H1 (cell line): ENCODE measurements around the gene CDKN2B. TPM values are rescaled to one million over a fixed set of nuclear protein-coding genes. Genes with fewer than 3 reads are reported as not detected.

Source experiments
- CTCF ChIA-PET: fragments of 300-600 bp; sonication (Branson Sonifier 250); formaldehyde crosslinking; loops from one replicate; lab custom pipeline; 2021; ENCODE audit not compliant: partially characterized antibody; lab: Charles Lee
- POLR2A ChIA-PET: fragments of 300-600 bp; sonication (Branson Sonifier 250); formaldehyde crosslinking; loops from one replicate; lab custom pipeline; 2021; ENCODE audit warnings: inconsistent platforms; ENCODE audit not compliant: partially characterized antibody; lab: Charles Lee
- DNase-seq, 2 experiments: peaks; one replicate each; pipeline versions ENCODE4 v3.0.0 to v3.0.0-alpha.2; 2010 to 2022; ENCODE audit warnings: low spot score in 2 of 2, low read depth in 1 of 2, mixed read lengths in 1 of 2
- FAIRE-seq: peaks from 2 replicates; lab custom pipeline; 2011; peaks lifted over from hg19 to GRCh38; lab: Jason Lieb, UNC
- H2AFZ ChIP-seq: 2 replicates; pipeline ENCODE4 v1.8.1; 2012; ENCODE audit warnings: low read length, inconsistent platforms
- H2AK5ac ChIP-seq: 2 replicates; pipeline ENCODE4 v1.6.1; 2013; ENCODE audit warnings: low read depth, low read length
- H2BK120ac ChIP-seq: replicated peaks from 2 replicates; pipeline ENCODE3; 2013; ENCODE audit warnings: low read depth, low read length, inconsistent platforms
- H2BK12ac ChIP-seq: 2 replicates; pipeline ENCODE4 v1.6.1; 2013; ENCODE audit warnings: low read depth, low read length
- H2BK15ac ChIP-seq: 2 replicates; pipeline ENCODE4 v1.6.1; 2013; ENCODE audit warnings: low read length
- H2BK20ac ChIP-seq: 2 replicates; pipeline ENCODE4 v1.6.1; 2013; ENCODE audit warnings: low read length
- H2BK5ac ChIP-seq: 2 replicates; pipeline ENCODE4 v1.6.1; 2013; ENCODE audit warnings: low read depth, low read length
- H3K14ac ChIP-seq: 2 replicates; pipeline ENCODE4 v1.6.1; 2013; ENCODE audit warnings: inconsistent platforms; ENCODE audit not compliant: insufficient read length
- H3K18ac ChIP-seq: 2 replicates; pipeline ENCODE4 v1.6.1; 2013; ENCODE audit warnings: low read length; ENCODE audit errors: extremely low read depth
- H3K23ac ChIP-seq: 2 replicates; pipeline ENCODE4 v1.6.1; 2013; ENCODE audit warnings: inconsistent platforms; ENCODE audit not compliant: insufficient read length
- H3K23me2 ChIP-seq: 2 replicates; pipeline ENCODE4 v1.6.1; 2013; ENCODE audit warnings: low read depth, low read length
- H3K27ac ChIP-seq: 2 replicates; pipeline ENCODE4 v1.6.1; 2011; ENCODE audit warnings: low read depth, low read length, inconsistent platforms
- H3K27me3 ChIP-seq, 4 experiments: replicated peaks in 1 of 4; 1 replicate in 1 of 4; 2 replicates in 3 of 4; pipeline versions ENCODE4 v1.6.1 to v1.8.1; 2011 to 2013; ENCODE audit warnings: low read length in 3 of 4, mild to moderate bottlenecking in 3 of 4, inconsistent platforms in 2 of 4, mixed read lengths in 2 of 4, moderate library complexity in 1 of 4; ENCODE audit not compliant: control insufficient read depth in 3 of 4, insufficient read depth in 3 of 4; ENCODE audit errors: extremely low read depth in 1 of 4
- H3K36me3 ChIP-seq, 4 experiments: 2 replicates each; pipeline versions ENCODE4 v1.6.1 to v1.8.1; 2011 to 2013; ENCODE audit warnings: mild to moderate bottlenecking in 4 of 4, low read length in 3 of 4, moderate library complexity in 2 of 4, control low read depth in 1 of 4, inconsistent platforms in 1 of 4; ENCODE audit not compliant: insufficient read depth in 4 of 4, control insufficient read depth in 2 of 4
- H3K4ac ChIP-seq: replicated peaks from 2 replicates; pipeline ENCODE3; 2013; ENCODE audit warnings: low read length, low read depth, mixed read lengths, inconsistent platforms; ENCODE audit not compliant: insufficient read length
- H3K4me1 ChIP-seq, 4 experiments: replicated peaks in 1 of 4; 1 replicate in 1 of 4; 2 replicates in 3 of 4; pipeline versions ENCODE4 v1.6.1 to v1.8.1; 2011 to 2013; ENCODE audit warnings: low read length in 3 of 4, inconsistent platforms in 2 of 4, mixed read lengths in 1 of 4; ENCODE audit not compliant: insufficient read depth in 4 of 4, control insufficient read depth in 3 of 4
- H3K4me2 ChIP-seq, 2 experiments: 2 replicates each; pipeline versions ENCODE4 v1.6.1 to v1.8.1; 2011 to 2013; ENCODE audit warnings: low read depth in 2 of 2, low read length in 2 of 2, control low read depth in 1 of 2, inconsistent platforms in 1 of 2, mild to moderate bottlenecking in 1 of 2; ENCODE audit not compliant: insufficient read depth in 1 of 2
- H3K4me3 ChIP-seq, 4 experiments: fragments of 200-600, 300-600 bp in 1 of 4; sonication (generic), shearing (Covaris generic), sonication (Bioruptor Twin) in 1 of 4; 2 replicates each; pipeline versions ENCODE4 v1.5.1 to v1.8.1; 2011 to 2016; ENCODE audit warnings: low read length in 4 of 4, low read depth in 3 of 4, control low read depth in 2 of 4, inconsistent platforms in 2 of 4, mild to moderate bottlenecking in 2 of 4, mixed read lengths in 1 of 4, moderate library complexity in 1 of 4; ENCODE audit not compliant: insufficient read depth in 2 of 4; ENCODE audit errors: extremely low read depth in 1 of 4
- H3K56ac ChIP-seq: replicated peaks from 2 replicates; pipeline ENCODE3; 2013; ENCODE audit warnings: low read depth, mild to moderate bottlenecking, mixed read lengths, low read length, inconsistent platforms; ENCODE audit not compliant: insufficient read length
- H3K79me1 ChIP-seq: 2 replicates; pipeline ENCODE4 v1.6.1; 2013; ENCODE audit warnings: low read depth, low read length, control low read depth
- H3K79me2 ChIP-seq, 2 experiments: 2 replicates each; pipeline versions ENCODE4 v1.6.1 to v1.8.1; 2012 to 2013; ENCODE audit warnings: low read length in 2 of 2, mild to moderate bottlenecking in 2 of 2, inconsistent platforms in 1 of 2; ENCODE audit not compliant: insufficient read depth in 2 of 2, control insufficient read depth in 1 of 2
- H3K9ac ChIP-seq, 4 experiments: replicated peaks in 1 of 4; 1 replicate in 1 of 4; 2 replicates in 3 of 4; pipeline versions ENCODE4 v1.6.1 to v1.8.1; 2011 to 2013; ENCODE audit warnings: low read depth in 3 of 4, low read length in 3 of 4, control low read depth in 2 of 4, mild to moderate bottlenecking in 2 of 4, moderate library complexity in 2 of 4, inconsistent platforms in 1 of 4; ENCODE audit errors: extremely low read depth in 1 of 4
- H3K9me3 ChIP-seq, 2 experiments: 2 replicates each; pipeline versions ENCODE4 v1.6.1 to v1.8.1; 2012 to 2013; ENCODE audit warnings: mild to moderate bottlenecking in 2 of 2, moderate library complexity in 2 of 2, control low read depth in 1 of 2, inconsistent platforms in 1 of 2, low read depth in 1 of 2, low read length in 1 of 2, mixed read lengths in 1 of 2; ENCODE audit not compliant: insufficient read depth in 2 of 2
- H4K20me1 ChIP-seq, 2 experiments: replicated peaks in 1 of 2; 2 replicates each; pipeline versions ENCODE3 to v1.8.1; 2011 to 2013; ENCODE audit warnings: inconsistent platforms in 2 of 2, low read length in 2 of 2, mild to moderate bottlenecking in 1 of 2; ENCODE audit not compliant: insufficient read depth in 2 of 2, control insufficient read depth in 1 of 2
- H4K5ac ChIP-seq: 2 replicates; pipeline ENCODE4 v1.6.1; 2013; ENCODE audit warnings: low read length, low read depth, mixed read lengths, inconsistent platforms; ENCODE audit not compliant: insufficient read length
- H4K8ac ChIP-seq: 2 replicates; pipeline ENCODE4 v1.8.0; 2013; ENCODE audit warnings: mild to moderate bottlenecking, moderate library complexity, low read length, inconsistent platforms; ENCODE audit not compliant: insufficient read depth; ENCODE audit errors: extremely low read depth
- H4K91ac ChIP-seq: replicated peaks from 2 replicates; pipeline ENCODE3; 2013; ENCODE audit warnings: low read length, mixed read lengths, inconsistent platforms; ENCODE audit not compliant: insufficient read length
- CBX8 ChIP-seq: fragments of 300-800, 300-1000 bp; sonication (generic); IDR thresholded peaks from 2 replicates; pipeline ENCODE4 v1.7.1; 2016; ENCODE audit warnings: low read depth, low read length, borderline replicate concordance
- GABPA ChIP-seq: IDR thresholded peaks from 2 replicates; pipeline ENCODE4 v1.6.1; 2011; ENCODE audit warnings: mild to moderate bottlenecking, low read length, moderate library complexity, borderline replicate concordance; ENCODE audit not compliant: insufficient read depth
- KDM5A ChIP-seq: fragments of 200-600 bp; IDR thresholded peaks from 2 replicates; pipeline ENCODE4 v1.7.1; 2012; ENCODE audit warnings: mild to moderate bottlenecking, low read length, inconsistent platforms, mixed read lengths
- SUZ12 ChIP-seq: fragments of 200-600 bp; sonication (generic); IDR thresholded peaks from 2 replicates; pipeline ENCODE4 v1.6.1; 2012; ENCODE audit warnings: mild to moderate bottlenecking, inconsistent platforms, low read length, moderate library complexity, mixed read lengths
- TCF12 ChIP-seq: IDR thresholded peaks from 2 replicates; pipeline ENCODE4 v1.6.1; 2011; ENCODE audit warnings: low read depth, mild to moderate bottlenecking, low read length
- WGBS, 2 experiments: shearing (Covaris generic) in 1 of 2; methylation state at CpG; one replicate each; pipeline versions ENCODE4 v1.1.6 to v1.1.7; 2013 to 2015; ENCODE audit warnings: low lambda C conversion rate in 2 of 2, mixed read lengths in 2 of 2, inconsistent platforms in 1 of 2, low coverage in 1 of 2, missing lambda C conversion rate in 1 of 2; ENCODE audit not compliant: insufficient replicate concordance in 2 of 2, insufficient coverage in 1 of 2, insufficient read length in 1 of 2; ENCODE audit errors: extremely low coverage in 1 of 2, missing lambda C conversion rate in 1 of 2; 5-methylcytosine and 5-hydroxymethylcytosine counted together
- polyA plus RNA-seq, 7 experiments: library from polyadenylated mRNA; depleted of rRNA in 3 of 7; stranded (reverse) in 5 of 7; unstranded in 2 of 7; fragments of >200 nt in 5 of 7; fragments of 200-250 nt in 2 of 7; gene quantifications; 1 replicate in 5 of 7; 2 replicates in 1 of 7; 4 replicates in 1 of 7; pipeline versions ENCODE4 v1.2.1 to v1.2.3, GENCODE V29; 2011 to 2013; ENCODE audit warnings: missing spikeins in 2 of 7, mixed read lengths in 2 of 7
- total RNA-seq: library from RNA; stranded (reverse); fragmentation: NEBNext Ultra II Directional; extraction: Animal tissue kit (Norgen Biotek cat#: 25700); gene quantifications from 2 replicates; pipeline ENCODE4 v1.2.1, GENCODE V29; 2021
- TF ChIP-seq, protein P1 (sequence below): IDR thresholded peaks from 2 replicates; pipeline ENCODE4 v1.6.1; 2011; ENCODE audit warnings: low read length, improper control_type of control experiment

Gene CDKN2B
- total and polyA plus RNA-seq, 2 of the 8 experiments (the other 6 are each of a cell fraction or from before 2014, with no cell fraction given), result 0.20 to 0.88 TPM

DNA sequence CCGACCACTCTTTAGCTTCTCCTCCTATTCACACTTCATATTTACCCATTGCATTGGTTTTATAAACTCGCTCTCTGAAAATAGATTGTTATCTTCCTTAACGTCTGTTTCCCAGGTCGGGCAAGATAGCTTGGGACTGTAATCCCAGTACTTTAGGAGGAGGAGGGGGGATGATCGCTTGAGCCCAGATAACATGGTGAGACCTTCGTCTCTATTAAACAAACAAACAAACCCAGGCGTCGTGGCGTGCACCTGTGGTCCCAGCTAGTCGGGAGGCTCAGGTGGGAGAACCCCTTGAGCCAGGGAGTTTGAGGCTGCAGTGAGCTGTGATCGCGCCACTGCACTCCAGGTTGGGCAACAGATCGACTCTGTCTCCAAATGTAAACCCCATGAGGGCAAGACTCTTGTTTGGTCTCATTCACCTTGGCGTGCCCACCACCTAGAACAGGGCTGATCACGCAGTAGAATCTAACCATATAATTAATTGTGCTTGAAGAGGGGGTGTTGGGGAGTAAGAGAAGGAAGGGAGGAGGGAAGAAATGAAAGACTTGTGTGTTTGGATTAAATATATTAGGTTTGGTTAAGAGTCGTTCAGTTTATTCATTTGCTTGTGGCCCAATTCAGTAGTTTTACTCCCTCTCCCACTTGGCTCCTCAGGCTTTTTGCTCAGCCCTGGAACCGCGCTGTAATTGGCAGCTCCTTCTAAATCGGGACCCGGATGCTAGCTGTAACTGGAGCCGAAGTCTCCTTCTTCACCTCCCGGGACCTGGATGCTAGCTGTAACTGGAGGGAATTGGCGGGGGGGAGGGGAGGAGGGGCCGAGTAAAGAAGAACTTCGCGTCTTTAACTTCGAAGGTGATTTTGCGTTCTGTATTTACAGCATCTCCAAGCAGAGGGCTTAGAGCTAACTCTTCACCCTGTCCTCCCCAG, 39.8 kb downstream of the CDKN2B start:
- 11 to 100% methylated on average over 1 to 24 of the region's 28 CpGs for WGBS, 2 experiments
- Histone ChIP-seq H3K9me3 (0 out of 4 replicates have a peak, but pooled peaks cover 0 to 3% of the 10 kb centered on the region in 2 experiments), H2BK120ac (no peak overlapping the region), H3K23me2 (no peaks in the 10 kb centered on the region; the same call in 1 of the 2 replicates), H2BK5ac (no peak overlapping the region), H4K20me1 (peaks cover 14 to 35% of the 10 kb centered on the region in 2 experiments), H3K56ac (no peak overlapping the region), H3K14ac (no peak overlapping the region), H4K8ac (no peak overlapping the region), H3K18ac (no peak overlapping the region), H3K4me2 (peak overlapping the region in 1 of 2 experiments; percentile 53; a peak in 2 of 4 replicates), H2AK5ac (no peak overlapping the region), H2AFZ (no peak overlapping the region), H4K5ac (no peak overlapping the region), H3K4me1 (peaks cover 7 to 27% (median 14%) of the 10 kb centered on the region in 4 experiments), H3K27me3 (peaks cover 83 to 100% (median 93%) of the 10 kb centered on the region in 4 experiments), H3K79me1 (no peaks in the 10 kb centered on the region), H2BK12ac (no peak overlapping the region), H3K4ac (no peak overlapping the region), H3K9ac (no peak overlapping the region), H3K27ac (no peak overlapping the region), H3K4me3 (no peak overlapping the region), H3K23ac (no peak overlapping the region), H3K79me2 (no peaks in the 10 kb centered on the region), H2BK20ac (no peak overlapping the region), H4K91ac (no peak overlapping the region), H3K36me3 (peaks cover 0 to 8% (median 0%) of the 10 kb centered on the region in 4 experiments; a peak in 2 of 8 replicates), H2BK15ac (no peak overlapping the region)
- FAIRE-seq, result no peak
- TF ChIP-seq TCF12 (0 out of 2 replicates have a peak, but pooled peaks have one; percentile 17), SUZ12 (peak; percentile 90; the same call in 1 of the 2 replicates), GABPA (no peak), CBX8 (peak; percentile 19; the same call in 1 of the 2 replicates), KDM5A (no peak)
- TF ChIP-seq, protein P1, sequence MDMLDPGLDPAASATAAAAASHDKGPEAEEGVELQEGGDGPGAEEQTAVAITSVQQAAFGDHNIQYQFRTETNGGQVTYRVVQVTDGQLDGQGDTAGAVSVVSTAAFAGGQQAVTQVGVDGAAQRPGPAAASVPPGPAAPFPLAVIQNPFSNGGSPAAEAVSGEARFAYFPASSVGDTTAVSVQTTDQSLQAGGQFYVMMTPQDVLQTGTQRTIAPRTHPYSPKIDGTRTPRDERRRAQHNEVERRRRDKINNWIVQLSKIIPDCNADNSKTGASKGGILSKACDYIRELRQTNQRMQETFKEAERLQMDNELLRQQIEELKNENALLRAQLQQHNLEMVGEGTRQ, result no peak
- ChIA-PET POLR2A (interaction anchor here (1.2 to 1.7 kb wide), 3 partner anchors 21 to 129 kb away, joined by 3 to 5 read pairs (median 5); partner anchors contain the start of genes CDKN2A and CDKN2B-AS1), CTCF (interaction anchor here (0.8 to 7.4 kb wide), 15 partner anchors 10 to 157 kb away, joined by 3 to 57 read pairs (median 5); partner anchors contain the start of genes CDKN2A, CDKN2B and CDKN2B-AS1)
- DNase-seq, result no peak
